PFSK-1 (cell line): ENCODE measurements around the gene PAOX.

Source experiments
- FOXP2 ChIP-seq: optimal IDR thresholded peaks from 2 replicates; pipeline ENCODE3; 2011; ENCODE audit warnings: borderline replicate concordance, control low read depth, inconsistent platforms; ENCODE audit not compliant: insufficient read depth; ENCODE audit errors: extremely low read length, extremely low read depth
- POLR2AphosphoS5 ChIP-seq: IDR thresholded peaks from 2 replicates; pipeline ENCODE4 v1.6.1; 2012; ENCODE audit warnings: low read depth, mild to moderate bottlenecking, control low read depth, low read length, moderate library complexity
- SIN3A ChIP-seq: IDR thresholded peaks from 2 replicates; pipeline ENCODE4 v1.6.1; 2012; ENCODE audit warnings: mild to moderate bottlenecking, low read length, moderate library complexity, borderline replicate concordance; ENCODE audit not compliant: insufficient read depth
- TF ChIP-seq, protein P1 (sequence below), 2 experiments: IDR thresholded peaks; 2 replicates each; pipeline versions ENCODE4 v1.6.1 to v1.8.0; 2011 to 2012; ENCODE audit warnings: low read depth in 2 of 2, low read length in 2 of 2, control low read depth in 1 of 2, inconsistent platforms in 1 of 2, mild to moderate bottlenecking in 1 of 2, moderate library complexity in 1 of 2; ENCODE audit not compliant: insufficient read depth in 1 of 2

DNA sequence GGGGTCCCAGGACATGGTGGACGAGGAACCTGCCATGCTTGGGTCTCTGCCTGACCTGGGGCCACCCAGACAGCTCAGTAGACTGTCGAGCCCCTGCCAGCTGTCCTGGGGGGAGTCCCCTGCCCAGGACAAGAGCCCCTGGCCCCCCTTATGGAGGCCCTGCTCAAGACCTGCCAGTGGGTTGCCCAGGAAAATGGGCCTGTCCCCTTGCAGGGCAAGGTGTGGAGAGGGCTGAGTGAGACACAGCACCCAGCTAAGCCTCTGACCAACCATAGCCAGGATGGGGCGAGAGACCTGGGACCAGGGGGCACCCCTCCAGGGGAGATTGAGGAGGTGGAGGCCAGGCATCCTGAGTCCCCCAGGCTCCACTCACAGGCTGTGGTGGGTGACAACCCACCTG lies 23.1 kb upstream of the PAOX start:
- no peak for TF ChIP-seq FOXP2
- TF ChIP-seq POLR2AphosphoS5: no peak
- TF ChIP-seq SIN3A: no peak
- TF ChIP-seq, protein P1, sequence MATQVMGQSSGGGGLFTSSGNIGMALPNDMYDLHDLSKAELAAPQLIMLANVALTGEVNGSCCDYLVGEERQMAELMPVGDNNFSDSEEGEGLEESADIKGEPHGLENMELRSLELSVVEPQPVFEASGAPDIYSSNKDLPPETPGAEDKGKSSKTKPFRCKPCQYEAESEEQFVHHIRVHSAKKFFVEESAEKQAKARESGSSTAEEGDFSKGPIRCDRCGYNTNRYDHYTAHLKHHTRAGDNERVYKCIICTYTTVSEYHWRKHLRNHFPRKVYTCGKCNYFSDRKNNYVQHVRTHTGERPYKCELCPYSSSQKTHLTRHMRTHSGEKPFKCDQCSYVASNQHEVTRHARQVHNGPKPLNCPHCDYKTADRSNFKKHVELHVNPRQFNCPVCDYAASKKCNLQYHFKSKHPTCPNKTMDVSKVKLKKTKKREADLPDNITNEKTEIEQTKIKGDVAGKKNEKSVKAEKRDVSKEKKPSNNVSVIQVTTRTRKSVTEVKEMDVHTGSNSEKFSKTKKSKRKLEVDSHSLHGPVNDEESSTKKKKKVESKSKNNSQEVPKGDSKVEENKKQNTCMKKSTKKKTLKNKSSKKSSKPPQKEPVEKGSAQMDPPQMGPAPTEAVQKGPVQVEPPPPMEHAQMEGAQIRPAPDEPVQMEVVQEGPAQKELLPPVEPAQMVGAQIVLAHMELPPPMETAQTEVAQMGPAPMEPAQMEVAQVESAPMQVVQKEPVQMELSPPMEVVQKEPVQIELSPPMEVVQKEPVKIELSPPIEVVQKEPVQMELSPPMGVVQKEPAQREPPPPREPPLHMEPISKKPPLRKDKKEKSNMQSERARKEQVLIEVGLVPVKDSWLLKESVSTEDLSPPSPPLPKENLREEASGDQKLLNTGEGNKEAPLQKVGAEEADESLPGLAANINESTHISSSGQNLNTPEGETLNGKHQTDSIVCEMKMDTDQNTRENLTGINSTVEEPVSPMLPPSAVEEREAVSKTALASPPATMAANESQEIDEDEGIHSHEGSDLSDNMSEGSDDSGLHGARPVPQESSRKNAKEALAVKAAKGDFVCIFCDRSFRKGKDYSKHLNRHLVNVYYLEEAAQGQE (IDR thresholded peaks at IDR 0.05; ENCODE audit: insufficient read depth in 1 of 2, low read depth in 2 of 2, low read length in 2 of 2): no peak
